Panc1 (cell line): ENCODE measurements around the gene SLC12A5.

Source experiments
- CTCF ChIP-seq: fragments of 450-650 bp; IDR thresholded peaks from 2 replicates; pipeline ENCODE4 v1.5.1; 2017; ENCODE audit warnings: mild to moderate bottlenecking
- POLR2AphosphoS5 ChIP-seq: IDR thresholded peaks from 2 replicates; pipeline ENCODE4 v1.6.1; 2012; ENCODE audit warnings: mild to moderate bottlenecking, low read depth, low read length, moderate library complexity
- REST ChIP-seq, 2 experiments: IDR thresholded peaks; 2 replicates each; pipeline ENCODE4 v1.6.1; 2011 to 2012; ENCODE audit warnings: low read depth in 2 of 2, control low read depth in 1 of 2, low read length in 1 of 2, mild to moderate bottlenecking in 1 of 2, moderate library complexity in 1 of 2; ENCODE audit not compliant: insufficient read depth in 1 of 2
- SIN3A ChIP-seq: IDR thresholded peaks from 2 replicates; pipeline ENCODE4 v1.6.1; 2012; ENCODE audit warnings: low read depth, mild to moderate bottlenecking, low read length, moderate library complexity, borderline replicate concordance; ENCODE audit not compliant: insufficient read depth

GRCh38 chr20:46002008-46002407, 27.0 kb upstream of the SLC12A5 start:
- TF ChIP-seq POLR2AphosphoS5 (no peak), CTCF (no peak), REST (IDR thresholded peaks at IDR 0.05; ENCODE audit: insufficient read depth in 1 of 2, low read depth in 2 of 2, low read length in 1 of 2) (no peak), SIN3A (no peak)
